H1 (cell line): ENCODE results near the gene ISM1. TPM values are rescaled to one million over a fixed set of nuclear protein-coding genes. Genes with fewer than 3 reads are reported as not detected.

Experiments
- CTCF ChIA-PET: fragments of 300-600 bp; sonication (Branson Sonifier 250); formaldehyde crosslinking; loops from one replicate; lab custom pipeline; 2021; ENCODE audit not compliant: partially characterized antibody; lab: Charles Lee
- POLR2A ChIA-PET: fragments of 300-600 bp; sonication (Branson Sonifier 250); formaldehyde crosslinking; loops from one replicate; lab custom pipeline; 2021; ENCODE audit warnings: inconsistent platforms; ENCODE audit not compliant: partially characterized antibody; lab: Charles Lee
- DNase-seq, 2 experiments: peaks; one replicate each; pipeline versions ENCODE4 v3.0.0 to v3.0.0-alpha.2; 2010 to 2022; ENCODE audit warnings: low spot score in 2 of 2, low read depth in 1 of 2, mixed read lengths in 1 of 2
- FAIRE-seq: peaks from 2 replicates; lab custom pipeline; 2011; peaks lifted over from hg19 to GRCh38; lab: Jason Lieb, UNC
- H2AFZ ChIP-seq: 2 replicates; pipeline ENCODE4 v1.8.1; 2012; ENCODE audit warnings: low read length, inconsistent platforms
- H2AK5ac ChIP-seq: 2 replicates; pipeline ENCODE4 v1.6.1; 2013; ENCODE audit warnings: low read depth, low read length
- H2BK120ac ChIP-seq: replicated peaks from 2 replicates; pipeline ENCODE3; 2013; ENCODE audit warnings: low read depth, low read length, inconsistent platforms
- H2BK12ac ChIP-seq: 2 replicates; pipeline ENCODE4 v1.6.1; 2013; ENCODE audit warnings: low read depth, low read length
- H2BK15ac ChIP-seq: 2 replicates; pipeline ENCODE4 v1.6.1; 2013; ENCODE audit warnings: low read length
- H2BK20ac ChIP-seq: 2 replicates; pipeline ENCODE4 v1.6.1; 2013; ENCODE audit warnings: low read length
- H2BK5ac ChIP-seq: 2 replicates; pipeline ENCODE4 v1.6.1; 2013; ENCODE audit warnings: low read depth, low read length
- H3K14ac ChIP-seq: 2 replicates; pipeline ENCODE4 v1.6.1; 2013; ENCODE audit warnings: inconsistent platforms; ENCODE audit not compliant: insufficient read length
- H3K18ac ChIP-seq: 2 replicates; pipeline ENCODE4 v1.6.1; 2013; ENCODE audit warnings: low read length; ENCODE audit errors: extremely low read depth
- H3K23ac ChIP-seq: 2 replicates; pipeline ENCODE4 v1.6.1; 2013; ENCODE audit warnings: inconsistent platforms; ENCODE audit not compliant: insufficient read length
- H3K23me2 ChIP-seq: 2 replicates; pipeline ENCODE4 v1.6.1; 2013; ENCODE audit warnings: low read depth, low read length
- H3K27ac ChIP-seq: 2 replicates; pipeline ENCODE4 v1.6.1; 2011; ENCODE audit warnings: low read depth, low read length, inconsistent platforms
- H3K27me3 ChIP-seq, 4 experiments: replicated peaks in 1 of 4; 1 replicate in 1 of 4; 2 replicates in 3 of 4; pipeline versions ENCODE4 v1.6.1 to v1.8.1; 2011 to 2013; ENCODE audit warnings: low read length in 3 of 4, mild to moderate bottlenecking in 3 of 4, inconsistent platforms in 2 of 4, mixed read lengths in 2 of 4, moderate library complexity in 1 of 4; ENCODE audit not compliant: control insufficient read depth in 3 of 4, insufficient read depth in 3 of 4; ENCODE audit errors: extremely low read depth in 1 of 4
- H3K36me3 ChIP-seq, 4 experiments: 2 replicates each; pipeline versions ENCODE4 v1.6.1 to v1.8.1; 2011 to 2013; ENCODE audit warnings: mild to moderate bottlenecking in 4 of 4, low read length in 3 of 4, moderate library complexity in 2 of 4, control low read depth in 1 of 4, inconsistent platforms in 1 of 4; ENCODE audit not compliant: insufficient read depth in 4 of 4, control insufficient read depth in 2 of 4
- H3K4ac ChIP-seq: replicated peaks from 2 replicates; pipeline ENCODE3; 2013; ENCODE audit warnings: low read length, low read depth, mixed read lengths, inconsistent platforms; ENCODE audit not compliant: insufficient read length
- H3K4me1 ChIP-seq, 4 experiments: replicated peaks in 1 of 4; 1 replicate in 1 of 4; 2 replicates in 3 of 4; pipeline versions ENCODE4 v1.6.1 to v1.8.1; 2011 to 2013; ENCODE audit warnings: low read length in 3 of 4, inconsistent platforms in 2 of 4, mixed read lengths in 1 of 4; ENCODE audit not compliant: insufficient read depth in 4 of 4, control insufficient read depth in 3 of 4
- H3K4me2 ChIP-seq, 2 experiments: 2 replicates each; pipeline versions ENCODE4 v1.6.1 to v1.8.1; 2011 to 2013; ENCODE audit warnings: low read depth in 2 of 2, low read length in 2 of 2, control low read depth in 1 of 2, inconsistent platforms in 1 of 2, mild to moderate bottlenecking in 1 of 2; ENCODE audit not compliant: insufficient read depth in 1 of 2
- H3K4me3 ChIP-seq, 4 experiments: fragments of 200-600, 300-600 bp in 1 of 4; sonication (generic), shearing (Covaris generic), sonication (Bioruptor Twin) in 1 of 4; 2 replicates each; pipeline versions ENCODE4 v1.5.1 to v1.8.1; 2011 to 2016; ENCODE audit warnings: low read length in 4 of 4, low read depth in 3 of 4, control low read depth in 2 of 4, inconsistent platforms in 2 of 4, mild to moderate bottlenecking in 2 of 4, mixed read lengths in 1 of 4, moderate library complexity in 1 of 4; ENCODE audit not compliant: insufficient read depth in 2 of 4; ENCODE audit errors: extremely low read depth in 1 of 4
- H3K56ac ChIP-seq: replicated peaks from 2 replicates; pipeline ENCODE3; 2013; ENCODE audit warnings: low read depth, mild to moderate bottlenecking, mixed read lengths, low read length, inconsistent platforms; ENCODE audit not compliant: insufficient read length
- H3K79me1 ChIP-seq: 2 replicates; pipeline ENCODE4 v1.6.1; 2013; ENCODE audit warnings: low read depth, low read length, control low read depth
- H3K79me2 ChIP-seq, 2 experiments: 2 replicates each; pipeline versions ENCODE4 v1.6.1 to v1.8.1; 2012 to 2013; ENCODE audit warnings: low read length in 2 of 2, mild to moderate bottlenecking in 2 of 2, inconsistent platforms in 1 of 2; ENCODE audit not compliant: insufficient read depth in 2 of 2, control insufficient read depth in 1 of 2
- H3K9ac ChIP-seq, 4 experiments: replicated peaks in 1 of 4; 1 replicate in 1 of 4; 2 replicates in 3 of 4; pipeline versions ENCODE4 v1.6.1 to v1.8.1; 2011 to 2013; ENCODE audit warnings: low read depth in 3 of 4, low read length in 3 of 4, control low read depth in 2 of 4, mild to moderate bottlenecking in 2 of 4, moderate library complexity in 2 of 4, inconsistent platforms in 1 of 4; ENCODE audit errors: extremely low read depth in 1 of 4
- H3K9me3 ChIP-seq, 2 experiments: 2 replicates each; pipeline versions ENCODE4 v1.6.1 to v1.8.1; 2012 to 2013; ENCODE audit warnings: mild to moderate bottlenecking in 2 of 2, moderate library complexity in 2 of 2, control low read depth in 1 of 2, inconsistent platforms in 1 of 2, low read depth in 1 of 2, low read length in 1 of 2, mixed read lengths in 1 of 2; ENCODE audit not compliant: insufficient read depth in 2 of 2
- H4K20me1 ChIP-seq, 2 experiments: replicated peaks in 1 of 2; 2 replicates each; pipeline versions ENCODE3 to v1.8.1; 2011 to 2013; ENCODE audit warnings: inconsistent platforms in 2 of 2, low read length in 2 of 2, mild to moderate bottlenecking in 1 of 2; ENCODE audit not compliant: insufficient read depth in 2 of 2, control insufficient read depth in 1 of 2
- H4K5ac ChIP-seq: 2 replicates; pipeline ENCODE4 v1.6.1; 2013; ENCODE audit warnings: low read length, low read depth, mixed read lengths, inconsistent platforms; ENCODE audit not compliant: insufficient read length
- H4K8ac ChIP-seq: 2 replicates; pipeline ENCODE4 v1.8.0; 2013; ENCODE audit warnings: mild to moderate bottlenecking, moderate library complexity, low read length, inconsistent platforms; ENCODE audit not compliant: insufficient read depth; ENCODE audit errors: extremely low read depth
- H4K91ac ChIP-seq: replicated peaks from 2 replicates; pipeline ENCODE3; 2013; ENCODE audit warnings: low read length, mixed read lengths, inconsistent platforms; ENCODE audit not compliant: insufficient read length
- ATF3 ChIP-seq: IDR thresholded peaks from 2 replicates; pipeline ENCODE4 v1.6.1; 2011; ENCODE audit warnings: low read depth, mild to moderate bottlenecking, low read length; ENCODE audit not compliant: insufficient read depth
- BACH1 ChIP-seq: IDR thresholded peaks from 2 replicates; pipeline ENCODE4 v1.6.1; 2012; ENCODE audit warnings: low read length, improper control_type of control experiment
- BCL11A ChIP-seq, 2 experiments: IDR thresholded peaks; one replicate each; pipeline ENCODE4 v1.6.1; 2011; ENCODE audit warnings: low read depth in 2 of 2, low read length in 2 of 2, mild to moderate bottlenecking in 2 of 2
- JUN ChIP-seq: IDR thresholded peaks from 2 replicates; pipeline ENCODE4 v1.6.1; 2011; ENCODE audit warnings: low read depth, mild to moderate bottlenecking, improper control_type of control experiment, low read length
- KDM5A ChIP-seq: fragments of 200-600 bp; IDR thresholded peaks from 2 replicates; pipeline ENCODE4 v1.7.1; 2012; ENCODE audit warnings: mild to moderate bottlenecking, low read length, inconsistent platforms, mixed read lengths
- RAD21 ChIP-seq, 2 experiments: IDR thresholded peaks in 1 of 2; conservative IDR thresholded peaks in 1 of 2; 2 replicates each; pipeline ENCODE4 v1.6.1; 2011; ENCODE audit warnings: low read depth in 2 of 2, low read length in 2 of 2, improper control_type of control experiment in 1 of 2, inconsistent platforms in 1 of 2, mild to moderate bottlenecking in 1 of 2, moderate library complexity in 1 of 2
- SAP30 ChIP-seq: fragments of 300-600 bp; sonication (generic); IDR thresholded peaks from 2 replicates; pipeline ENCODE4 v1.7.1; 2012; ENCODE audit warnings: low read length, moderate library complexity, mild to moderate bottlenecking, inconsistent platforms; ENCODE audit not compliant: insufficient read depth, insufficient replicate concordance
- SIRT6 ChIP-seq: IDR thresholded peaks from one replicate; pipeline ENCODE4 v1.7.1; 2012; ENCODE audit warnings: low read length, inconsistent platforms
- SP4 ChIP-seq: IDR thresholded peaks from 2 replicates; pipeline ENCODE4 v1.6.1; 2012; ENCODE audit warnings: low read length, inconsistent platforms
- whole genome bisulfite sequencing, 2 experiments: shearing (Covaris generic) in 1 of 2; methylation state at CpG; one replicate each; pipeline versions ENCODE4 v1.1.6 to v1.1.7; 2013 to 2015; ENCODE audit warnings: low lambda C conversion rate in 2 of 2, mixed read lengths in 2 of 2, inconsistent platforms in 1 of 2, low coverage in 1 of 2, missing lambda C conversion rate in 1 of 2; ENCODE audit not compliant: insufficient replicate concordance in 2 of 2, insufficient coverage in 1 of 2, insufficient read length in 1 of 2; ENCODE audit errors: extremely low coverage in 1 of 2, missing lambda C conversion rate in 1 of 2; 5-methylcytosine and 5-hydroxymethylcytosine counted together
- polyA plus RNA-seq, 7 experiments: library from polyadenylated mRNA; depleted of rRNA in 3 of 7; stranded (reverse) in 5 of 7; unstranded in 2 of 7; fragments of >200 nt in 5 of 7; fragments of 200-250 nt in 2 of 7; gene quantifications; 1 replicate in 5 of 7; 2 replicates in 1 of 7; 4 replicates in 1 of 7; pipeline versions ENCODE4 v1.2.1 to v1.2.3, GENCODE V29; 2011 to 2013; ENCODE audit warnings: missing spikeins in 2 of 7, mixed read lengths in 2 of 7
- total RNA-seq: library from RNA; stranded (reverse); fragmentation: NEBNext Ultra II Directional; extraction: Animal tissue kit (Norgen Biotek cat#: 25700); gene quantifications from 2 replicates; pipeline ENCODE4 v1.2.1, GENCODE V29; 2021

ISM1 gene
- total and polyA plus RNA-seq, 2 of the 8 experiments (the other 6 are each of a cell fraction or from before 2014, with no cell fraction given), result 0.62 to 0.97 TPM

- no peak overlapping the region for H3K9ac ChIP-seq
- H3K9me3 ChIP-seq, result no peaks in the 10 kb centered on the region
- H2BK15ac ChIP-seq, result no peak overlapping the region
- no peak overlapping the region for H2BK120ac ChIP-seq
- H4K8ac ChIP-seq, result no peak overlapping the region
- H3K56ac ChIP-seq, result no peak overlapping the region
- H3K4me2 ChIP-seq, result no peak overlapping the region
- no peak overlapping the region for H3K27ac ChIP-seq
- H2BK12ac ChIP-seq, result no peak overlapping the region
- ChIA-PET CTCF (interaction anchor here (1.2 to 2.9 kb wide), 2 partner anchors 32 to 150 kb away, joined by 3 to 10 read pairs; no protein-coding TSS in a partner anchor), POLR2A (interaction anchor here (1.1 kb wide), 1 partner anchor 9 kb away, joined by 3 read pairs; no protein-coding TSS in a partner anchor)
- H2AK5ac ChIP-seq, result no peak overlapping the region
- H4K5ac ChIP-seq, result no peak overlapping the region
- H4K20me1 ChIP-seq, result peaks cover 0 to 1% of the 10 kb centered on the region in 2 experiments
- H3K23me2 ChIP-seq, result no peaks in the 10 kb centered on the region; the same call in 1 of the 2 replicates
- no peak for TF ChIP-seq ATF3
- no peak for TF ChIP-seq BACH1
- TF ChIP-seq RAD21 (IDR thresholded peaks at IDR 0.05 in 1 of 2, conservative IDR thresholded peaks at IDR 0.05 in 1 of 2; ENCODE audit: low read depth in 2 of 2, low read length in 2 of 2), result no peak
- TF ChIP-seq BCL11A (IDR thresholded peaks at IDR 0.05; ENCODE audit: low read depth in 2 of 2, low read length in 2 of 2), result no peak
- no peak for TF ChIP-seq SAP30
- TF ChIP-seq SP4, result no peak
- TF ChIP-seq SIRT6, result no peak
- TF ChIP-seq JUN, result no peak
- no peak for TF ChIP-seq KDM5A
- no peak for FAIRE-seq
- H3K36me3 ChIP-seq, result no peaks in the 10 kb centered on the region
- DNase-seq, result no peak
- no peaks in the 10 kb centered on the region for H3K79me2 ChIP-seq
- H4K91ac ChIP-seq, result no peak overlapping the region
- H3K18ac ChIP-seq, result no peak overlapping the region
- H3K79me1 ChIP-seq, result no peaks in the 10 kb centered on the region
- no peak overlapping the region for H3K23ac ChIP-seq
- H3K4ac ChIP-seq, result no peak overlapping the region
- WGBS, 2 experiments, result 86% methylated on average over 1 of the region's 1 CpG; no CpG with 5 or more reads in 1 of the 2 experiments
- no peak overlapping the region for H3K4me3 ChIP-seq
- H3K4me1 ChIP-seq, result peaks cover 2 to 6% (median 4%) of the 10 kb centered on the region in 4 experiments; a peak in 3 of 7 replicates
- no peak overlapping the region for H2BK5ac ChIP-seq
- H2AFZ ChIP-seq, result no peak overlapping the region
- no peak overlapping the region for H3K14ac ChIP-seq
- H3K27me3 ChIP-seq, result no peaks in the 10 kb centered on the region; a peak in 1 of 7 replicates
- H2BK20ac ChIP-seq, result no peak overlapping the region
Observed at GRCh38 chr20:13270211-13270610, 49.1 kb downstream of the ISM1 start.
